Coronary artery (tissue), 2 donors: ENCODE data around the gene GDPGP1.

Experiments
- DNase-seq: peaks from one replicate; pipeline ENCODE4 v3.0.0-alpha.2; 2017; ENCODE audit warnings: low spot score
- H3K27ac ChIP-seq, 2 donors: fragments of 200-600 bp; sonication (generic); one replicate each; pipeline ENCODE4 v1.5.1; 2016 to 2019
- H3K4me3 ChIP-seq: fragments of 200-600 bp; sonication (generic); 2 replicates; pipeline ENCODE4 v1.5.1; 2016; ENCODE audit warnings: mild to moderate bottlenecking, moderate library complexity
- TF ChIP-seq, protein P1 (sequence below): fragments of 200-600 bp; sonication (generic); IDR thresholded peaks from one replicate; pipeline ENCODE4 v1.5.1; 2019; ENCODE audit warnings: antibody characterized with exemption

The GDPGP1 gene

GRCh38 chr15:90264671-90265070, 30.7 kb downstream of the GDPGP1 start:
- peak overlapping the region; percentile 91 to 92 for H3K27ac ChIP-seq
- TF ChIP-seq, protein P1, sequence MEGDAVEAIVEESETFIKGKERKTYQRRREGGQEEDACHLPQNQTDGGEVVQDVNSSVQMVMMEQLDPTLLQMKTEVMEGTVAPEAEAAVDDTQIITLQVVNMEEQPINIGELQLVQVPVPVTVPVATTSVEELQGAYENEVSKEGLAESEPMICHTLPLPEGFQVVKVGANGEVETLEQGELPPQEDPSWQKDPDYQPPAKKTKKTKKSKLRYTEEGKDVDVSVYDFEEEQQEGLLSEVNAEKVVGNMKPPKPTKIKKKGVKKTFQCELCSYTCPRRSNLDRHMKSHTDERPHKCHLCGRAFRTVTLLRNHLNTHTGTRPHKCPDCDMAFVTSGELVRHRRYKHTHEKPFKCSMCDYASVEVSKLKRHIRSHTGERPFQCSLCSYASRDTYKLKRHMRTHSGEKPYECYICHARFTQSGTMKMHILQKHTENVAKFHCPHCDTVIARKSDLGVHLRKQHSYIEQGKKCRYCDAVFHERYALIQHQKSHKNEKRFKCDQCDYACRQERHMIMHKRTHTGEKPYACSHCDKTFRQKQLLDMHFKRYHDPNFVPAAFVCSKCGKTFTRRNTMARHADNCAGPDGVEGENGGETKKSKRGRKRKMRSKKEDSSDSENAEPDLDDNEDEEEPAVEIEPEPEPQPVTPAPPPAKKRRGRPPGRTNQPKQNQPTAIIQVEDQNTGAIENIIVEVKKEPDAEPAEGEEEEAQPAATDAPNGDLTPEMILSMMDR = no peak
- H3K4me3 ChIP-seq = peak overlapping the region; percentile 81
- no peak for DNase-seq

GRCh38 chr15:90265271-90266060, 31.5 kb downstream of the GDPGP1 start, which contains the start of gene NGRN:
TSS of gene NGRN (plus strand) at chr15:90265672. CDS start at chr15:90265713, 41 bp downstream.
- TF ChIP-seq, protein P1 = no peak
- DNase-seq = peak; percentile 97

GRCh38 chr15:90266061-90266431, 32.0 kb downstream of the GDPGP1 start:
- DNase-seq = no peak

More at GRCh38 chr15:90265271-90266060, 31.5 kb downstream of the GDPGP1 start, which contains the start of gene NGRN:
- Histone ChIP-seq H3K4me3 (peak within 1 kb of the TSS; percentile 81), H3K27ac (peak within 1 kb of the TSS; percentile 91 to 92)

DNA sequence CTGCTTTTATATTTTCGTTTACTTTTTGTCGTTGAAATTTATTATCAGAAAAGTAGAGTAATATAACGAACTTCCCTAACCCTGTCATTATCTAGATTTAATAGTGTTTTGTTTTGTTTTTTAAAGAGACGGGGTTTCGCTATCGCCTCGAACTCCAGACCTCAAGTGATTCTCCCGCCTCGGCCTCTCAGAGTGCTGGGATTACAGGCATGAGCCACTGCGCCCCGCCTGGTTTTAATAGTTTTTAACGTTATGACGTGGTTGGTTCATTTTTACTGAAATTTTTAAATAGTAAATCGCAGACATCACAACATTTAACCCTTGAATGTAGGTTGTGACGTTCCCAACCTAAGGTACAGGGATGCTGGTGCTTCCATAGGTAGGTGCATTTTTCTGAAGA, 32.5 kb downstream of the GDPGP1 start:
- DNase-seq = no peak
- Histone ChIP-seq H3K27ac (peak overlapping the region; percentile 91 to 92), H3K4me3 (peak overlapping the region; percentile 81)
- TF ChIP-seq, protein P1 = no peak

More at GRCh38 chr15:90266061-90266431, 32.0 kb downstream of the GDPGP1 start:
- H3K4me3 ChIP-seq = peak overlapping the region; percentile 81
- peak overlapping the region; percentile 91 to 92 for H3K27ac ChIP-seq
- TF ChIP-seq, protein P1 = no peak

DNA sequence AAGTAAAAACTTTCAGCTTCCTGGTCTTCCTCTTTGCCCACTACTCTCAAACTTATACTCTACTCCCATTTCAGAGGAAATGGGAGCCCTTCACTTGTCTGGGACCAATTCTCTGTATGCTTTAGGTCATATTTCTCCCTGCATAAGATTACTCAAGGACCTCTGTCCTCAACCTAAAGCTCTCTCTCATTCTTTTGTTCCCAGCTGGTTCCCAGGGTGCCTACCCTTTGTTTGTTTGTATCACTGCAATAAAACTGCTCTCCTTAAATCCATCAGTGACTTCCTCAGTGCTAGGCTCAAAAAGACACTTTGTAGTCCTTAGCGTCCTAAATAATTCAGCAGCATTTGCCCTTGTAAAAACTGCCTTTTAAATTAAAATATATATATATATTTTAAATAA, 34.4 kb downstream of the GDPGP1 start:
- DNase-seq = no peak
- Histone ChIP-seq H3K4me3 (peak overlapping the region; percentile 81), H3K27ac (no peak overlapping the region)
- TF ChIP-seq, protein P1 = no peak

GRCh38 chr15:90270502-90271150, 36.6 kb downstream of the GDPGP1 start:
- no peak overlapping the region for H3K27ac ChIP-seq
- no peak for DNase-seq
- peak overlapping the region; percentile 5 for H3K4me3 ChIP-seq
- TF ChIP-seq, protein P1 = no peak
